NK-92 treated with Interleukin-12 subunit alpha and Interleukin-12 subunit beta, amount 100 ng/mL, for 24 hours (cell line): Measurements from ENCODE around the gene SEMA3E.
"Not testable (repeated sequence)": the region's sequence is repeated elsewhere in the genome, so short reads cannot be mapped to it uniquely, and the experiment has no call there.

ENCODE experiments used
- DNase-seq: peaks from one replicate; lab custom pipeline; 2025; lab: John Stamatoyannopoulos, UW

The SEMA3E gene

DNA sequence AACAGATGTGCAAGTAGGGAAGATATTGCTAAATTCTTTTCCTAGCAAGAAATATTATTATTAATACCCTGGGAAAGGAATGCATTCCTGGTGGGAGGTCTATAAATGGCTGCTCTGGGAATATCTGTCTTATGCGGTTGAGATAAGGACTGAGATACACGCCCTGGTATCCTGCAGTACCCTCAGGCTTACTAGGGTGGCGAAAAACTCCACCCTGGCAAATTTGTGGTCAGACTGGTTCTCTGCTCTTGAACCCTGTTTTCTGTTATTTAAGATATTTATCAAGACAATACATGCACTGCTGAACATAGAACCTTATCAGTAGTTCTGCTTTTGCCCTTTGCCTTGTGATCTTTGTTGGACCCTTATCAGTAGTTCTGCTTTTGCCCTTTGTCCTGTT, 96.4 kb downstream of the SEMA3E start:
- not testable (repeated sequence) for DNase-seq

DNA sequence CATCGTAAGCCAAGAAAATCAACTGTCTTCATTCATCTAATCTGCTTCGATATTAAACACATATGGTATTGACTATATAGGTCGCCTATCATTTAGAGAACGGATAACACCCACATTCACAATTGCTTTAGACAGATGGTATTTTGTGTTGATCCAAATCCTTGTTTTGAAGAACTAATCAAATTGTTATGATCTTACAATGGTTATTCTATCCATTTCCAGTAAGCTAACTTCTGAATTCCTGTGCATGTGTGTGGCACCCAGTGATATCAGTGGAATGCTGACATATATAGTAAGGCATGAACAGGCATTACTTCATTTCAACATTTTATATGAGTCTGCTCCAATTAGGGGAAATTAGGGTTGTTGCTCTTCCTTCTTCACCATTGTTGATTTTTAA, 98.8 kb downstream of the SEMA3E start:
- no peak for DNase-seq

DNA sequence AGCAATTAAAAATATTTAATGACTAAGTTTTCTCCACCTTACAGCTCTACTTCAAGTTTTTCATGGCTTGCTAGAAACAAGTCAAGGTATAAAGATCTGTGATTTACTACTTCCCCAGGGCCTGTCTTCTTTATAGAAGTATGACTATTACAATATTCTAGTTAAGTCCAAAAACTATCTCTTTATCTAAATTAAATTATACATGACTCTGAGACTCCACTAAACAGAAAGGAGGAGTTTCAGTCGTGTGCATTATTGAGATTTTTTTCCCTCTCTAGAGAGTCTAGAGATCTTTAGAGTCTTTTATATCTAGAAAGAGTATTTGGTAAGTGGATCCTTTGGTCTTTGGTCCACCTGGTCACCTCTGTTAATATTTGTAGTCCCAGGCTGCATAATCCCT, 100.7 kb downstream of the SEMA3E start:
- DNase-seq, result no peak

DNA sequence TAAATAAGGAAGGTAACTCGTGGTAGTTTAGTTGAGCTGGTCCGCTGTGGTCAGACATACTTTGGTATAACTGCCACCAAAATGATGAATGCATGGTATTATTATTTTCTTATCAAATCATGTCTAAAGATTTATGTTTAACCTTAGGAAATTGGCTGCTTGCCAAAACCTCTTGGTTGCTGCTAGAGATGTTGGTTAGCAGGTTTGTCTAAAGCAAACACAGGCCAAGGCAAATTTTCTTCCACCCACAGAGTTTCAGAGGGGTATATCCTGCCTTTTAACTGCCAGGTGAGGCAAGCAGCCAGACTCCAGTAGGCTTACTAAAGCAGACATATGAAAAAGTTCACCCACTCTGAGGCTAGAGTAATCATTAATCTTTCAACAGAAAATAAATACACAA, 101.4 kb downstream of the SEMA3E start:
- DNase-seq, result no peak

DNA sequence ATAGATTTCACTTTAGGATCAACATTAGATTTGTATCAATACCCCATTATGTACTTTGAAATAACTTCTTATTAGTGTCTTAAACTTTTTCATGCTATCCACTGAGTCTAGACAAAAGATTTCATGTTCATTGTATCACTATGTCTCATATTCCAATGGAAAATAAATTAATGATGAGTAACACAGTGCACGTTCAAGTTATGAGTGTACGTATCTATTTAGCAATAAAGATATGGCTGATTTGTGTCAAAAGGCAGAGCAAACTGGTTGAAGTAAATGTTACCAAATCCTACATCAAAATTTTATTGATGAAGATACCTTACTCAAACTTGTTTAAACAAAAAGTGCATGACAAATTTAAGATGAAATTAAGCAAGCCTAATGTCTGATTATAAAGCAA, 102.4 kb downstream of the SEMA3E start:
- no peak for DNase-seq

DNA sequence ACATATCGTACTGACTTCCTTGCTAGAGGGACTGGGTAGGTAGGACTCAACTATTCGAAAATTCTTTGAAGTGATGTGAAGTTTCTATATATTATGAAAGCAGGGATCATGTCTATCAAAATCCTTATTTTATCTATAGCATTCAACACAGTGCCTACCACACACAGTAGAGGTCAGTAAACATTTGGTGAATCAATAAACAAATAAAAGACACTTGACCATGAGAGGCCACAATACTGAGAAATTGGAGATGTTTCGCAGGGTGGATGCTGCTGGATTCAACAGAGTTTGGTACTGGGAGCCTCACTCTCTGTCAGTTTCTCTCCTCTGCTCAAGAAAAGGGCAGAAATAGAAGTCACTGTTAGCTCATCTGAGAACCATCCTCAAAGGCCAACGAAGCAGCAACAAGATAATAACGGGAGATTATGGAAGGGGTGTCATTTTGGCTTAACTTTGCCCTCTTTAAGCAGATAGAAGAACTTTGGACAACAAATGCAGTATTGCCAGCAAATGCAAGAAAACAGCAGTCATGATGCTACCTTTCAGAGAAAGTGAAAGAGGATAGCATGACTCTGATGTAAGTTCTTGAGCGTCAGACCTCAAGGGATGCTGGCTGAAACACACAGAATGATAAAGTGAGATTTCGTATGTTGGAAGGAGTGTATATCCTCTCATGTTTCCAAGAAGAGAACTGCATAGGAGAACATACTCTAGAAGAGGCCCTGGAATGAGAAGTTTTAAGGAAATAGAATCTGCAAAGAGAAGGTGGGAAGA, 107.6 kb downstream of the SEMA3E start:
- DNase-seq, result no peak

DNA sequence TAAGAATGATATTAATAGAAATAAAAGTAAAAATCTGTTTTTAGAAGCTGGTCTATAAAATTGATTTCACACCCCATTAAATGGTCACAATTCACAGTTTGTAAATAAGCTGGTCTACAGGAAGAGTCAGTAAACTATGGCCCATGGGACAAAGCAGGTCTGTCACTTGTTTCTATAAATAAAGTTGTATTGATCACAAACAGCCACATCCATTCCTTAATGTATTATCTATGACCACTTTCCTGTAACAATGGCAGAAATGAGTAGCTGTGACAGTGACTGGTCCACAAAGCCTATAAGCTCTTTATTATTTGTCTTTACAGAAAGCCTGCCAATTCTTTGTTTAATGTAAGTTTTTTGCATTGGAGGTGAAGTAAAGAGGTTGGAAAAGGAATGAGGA, 114.5 kb downstream of the SEMA3E start:
- DNase-seq, result no peak

DNA sequence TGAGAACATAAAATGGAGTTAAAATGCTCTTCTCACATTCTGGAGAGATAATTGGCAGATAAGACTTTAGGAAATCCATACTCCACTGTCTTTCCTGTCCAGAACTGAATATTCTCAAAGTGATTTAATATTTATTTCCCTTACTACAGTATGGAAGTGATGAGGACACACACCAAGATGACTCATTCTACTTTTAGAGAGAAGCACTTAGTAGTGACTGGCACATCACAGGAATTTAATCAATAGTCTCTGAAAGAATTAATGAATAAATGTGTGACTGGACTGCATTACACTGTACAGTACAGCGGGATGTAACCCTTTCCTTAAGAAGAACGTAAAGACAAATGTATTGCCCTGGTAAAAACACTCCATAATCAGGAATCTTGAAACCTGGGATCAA, 116.7 kb downstream of the SEMA3E start:
- no peak for DNase-seq

DNA sequence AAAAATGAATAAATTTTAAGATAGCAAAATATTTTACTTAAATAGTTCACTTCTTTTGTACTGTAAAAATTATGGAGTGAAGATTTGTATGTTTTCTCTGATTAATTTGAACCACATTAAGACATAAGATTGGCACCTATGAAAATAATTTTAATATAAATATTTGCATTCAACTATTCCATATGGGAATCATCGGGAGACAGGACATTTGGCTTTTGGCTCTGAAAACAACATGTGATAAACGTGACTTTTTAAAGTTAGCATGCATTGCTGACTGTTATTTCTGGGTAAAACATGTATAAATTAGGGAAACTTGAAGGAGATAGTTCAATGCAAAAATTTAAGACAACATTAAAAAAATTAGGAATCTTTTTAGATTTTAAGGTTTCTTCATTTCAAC, 117.2 kb downstream of the SEMA3E start:
- no peak for DNase-seq

DNA sequence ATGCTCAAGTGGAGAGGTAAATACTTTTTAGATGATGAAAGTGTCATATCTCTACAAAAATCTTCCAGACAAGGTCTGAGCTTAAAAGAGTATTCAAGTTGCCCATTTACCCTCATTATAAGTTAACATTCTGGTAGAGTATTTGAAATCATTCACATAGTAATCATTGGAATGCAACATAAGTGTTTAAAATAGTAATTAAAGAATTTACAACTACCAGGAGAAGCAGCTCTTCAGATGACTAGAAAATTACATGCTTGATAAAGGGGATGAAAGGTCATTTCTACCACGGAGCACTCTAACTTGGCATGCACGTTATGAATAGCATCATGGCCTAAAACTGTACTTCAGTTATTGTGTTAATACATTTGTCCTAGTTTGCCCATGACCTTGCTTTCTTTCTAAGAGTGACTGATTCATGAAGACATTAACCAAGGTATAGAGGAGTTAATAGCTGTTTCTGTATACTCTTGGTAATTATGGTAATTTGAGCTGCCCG, 120.0 kb downstream of the SEMA3E start:
- no peak for DNase-seq

DNA sequence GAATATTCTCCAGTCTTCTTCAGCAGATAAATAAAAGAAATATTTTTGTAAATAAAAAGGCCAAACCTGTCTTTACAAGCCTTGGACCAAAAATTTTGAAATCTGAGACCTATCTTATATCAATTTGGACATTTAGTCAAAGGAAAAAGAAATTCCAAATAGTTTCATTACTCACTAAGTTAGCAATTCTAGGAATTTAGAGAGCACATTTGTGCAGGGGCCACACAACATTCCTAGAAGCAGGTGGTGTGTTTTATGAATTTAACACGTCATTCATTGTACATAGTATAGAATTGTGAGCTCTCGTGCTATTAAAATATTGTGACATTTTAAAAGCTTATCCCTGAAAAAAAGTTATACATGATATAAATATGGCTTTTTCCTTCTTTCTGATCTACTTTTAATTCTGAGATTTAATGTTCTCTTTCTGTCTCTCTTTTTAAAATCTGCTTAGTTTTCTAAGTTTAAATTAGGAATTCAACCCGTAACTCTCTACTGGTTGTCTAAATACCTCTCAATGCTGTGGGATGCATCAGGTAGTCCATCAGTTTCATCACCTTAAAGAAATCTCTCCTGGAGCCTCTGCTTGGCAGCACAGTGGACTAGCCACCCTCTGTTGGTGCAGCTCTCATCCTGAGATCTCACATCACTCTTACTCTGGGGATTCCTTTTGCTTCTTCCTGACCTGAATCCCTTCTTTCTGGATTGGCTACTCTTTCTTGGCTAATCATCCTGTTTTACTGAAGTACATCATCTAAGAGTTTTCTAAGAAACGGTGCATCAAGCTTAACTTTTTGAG, 124.5 kb downstream of the SEMA3E start:
- DNase-seq, result no peak

DNA sequence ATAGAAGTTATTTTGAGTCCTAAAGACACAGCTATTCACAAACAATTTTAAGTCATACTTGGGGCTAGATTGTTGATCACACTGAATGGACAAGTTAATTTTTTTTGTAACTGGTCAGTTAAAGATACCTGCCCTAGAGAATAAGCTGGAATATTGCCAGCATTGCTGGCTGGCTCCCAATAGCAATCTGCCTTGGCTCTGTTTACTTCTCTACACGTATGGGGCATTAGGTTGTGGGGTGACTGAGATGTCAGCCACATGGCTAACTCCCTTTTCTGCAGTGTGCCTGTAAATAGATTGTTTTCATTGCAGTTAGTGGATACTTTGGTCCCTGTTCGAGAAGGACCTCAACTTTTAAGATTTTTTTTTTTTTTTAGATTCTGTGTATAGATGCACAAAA, 128.2 kb downstream of the SEMA3E start:
- no peak for DNase-seq

DNA sequence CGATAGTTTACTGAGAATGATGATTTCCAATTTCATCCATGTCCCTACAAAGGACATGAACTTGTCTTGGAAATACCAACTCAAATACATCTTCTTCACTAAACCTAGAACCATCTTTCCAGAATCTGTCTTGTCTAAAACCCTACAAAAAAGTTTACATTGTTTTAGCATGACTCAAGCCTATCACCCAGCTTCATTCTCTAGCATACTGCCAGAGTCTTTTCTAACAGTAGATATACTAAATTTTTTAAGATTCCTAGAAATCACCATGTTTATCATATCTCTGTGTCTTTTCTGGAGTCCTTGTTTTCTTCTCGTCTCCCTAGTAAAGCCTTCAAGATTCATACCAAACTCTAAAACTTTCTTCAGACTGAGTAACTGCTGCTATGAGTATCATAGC, 129.7 kb downstream of the SEMA3E start:
- DNase-seq, result no peak

DNA sequence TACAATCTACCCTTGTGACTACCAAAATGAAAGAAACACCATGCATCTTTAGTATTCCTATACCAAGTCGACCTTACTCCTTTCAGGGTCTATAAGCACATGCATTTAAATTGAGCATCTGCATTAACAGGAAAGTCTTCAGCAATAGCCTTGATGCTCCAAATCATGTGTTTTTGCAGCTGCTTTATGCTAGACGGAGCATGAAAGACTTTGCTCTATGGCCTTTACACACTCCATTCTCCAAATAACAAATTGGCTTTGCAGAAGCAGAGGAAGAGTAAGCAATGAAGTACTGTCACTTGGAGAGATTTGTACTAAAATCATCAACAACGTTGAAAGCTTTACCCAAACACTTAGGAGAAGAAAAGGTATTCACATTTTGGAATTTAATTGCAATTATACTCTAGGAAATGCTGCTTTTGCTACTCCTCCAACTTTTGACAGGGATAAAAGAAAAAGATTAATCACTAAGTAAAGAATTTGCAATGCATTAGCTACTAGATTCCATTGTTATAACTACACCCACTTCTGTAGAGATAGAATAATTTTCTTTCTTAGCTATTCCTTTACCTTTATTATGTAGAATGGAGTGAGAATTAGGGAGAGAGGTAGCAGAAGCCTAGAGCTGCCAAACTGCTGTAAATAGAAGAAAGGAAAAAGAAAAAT, 131.8 kb downstream of the SEMA3E start:
- DNase-seq, result no peak

DNA sequence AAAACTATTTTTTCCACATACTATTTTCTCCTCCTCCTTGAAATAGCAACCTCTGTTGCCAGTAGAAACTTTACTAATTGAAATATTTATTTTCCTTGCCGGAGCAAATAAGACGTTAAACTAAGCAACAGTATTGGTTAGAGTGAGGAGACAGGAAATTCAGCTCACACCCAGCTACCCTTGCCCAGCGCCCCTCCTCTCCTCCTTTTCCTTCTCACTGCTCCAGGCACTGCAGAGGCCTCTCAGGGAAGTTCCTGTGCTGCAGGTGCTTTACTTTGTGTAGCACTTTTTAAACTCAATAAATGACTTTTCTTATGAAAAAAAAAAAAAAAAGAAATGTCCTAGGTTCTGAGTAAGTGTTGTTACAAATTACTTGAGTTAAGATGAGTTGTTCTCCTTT, 134.0 kb downstream of the SEMA3E start:
- DNase-seq, result no peak

DNA sequence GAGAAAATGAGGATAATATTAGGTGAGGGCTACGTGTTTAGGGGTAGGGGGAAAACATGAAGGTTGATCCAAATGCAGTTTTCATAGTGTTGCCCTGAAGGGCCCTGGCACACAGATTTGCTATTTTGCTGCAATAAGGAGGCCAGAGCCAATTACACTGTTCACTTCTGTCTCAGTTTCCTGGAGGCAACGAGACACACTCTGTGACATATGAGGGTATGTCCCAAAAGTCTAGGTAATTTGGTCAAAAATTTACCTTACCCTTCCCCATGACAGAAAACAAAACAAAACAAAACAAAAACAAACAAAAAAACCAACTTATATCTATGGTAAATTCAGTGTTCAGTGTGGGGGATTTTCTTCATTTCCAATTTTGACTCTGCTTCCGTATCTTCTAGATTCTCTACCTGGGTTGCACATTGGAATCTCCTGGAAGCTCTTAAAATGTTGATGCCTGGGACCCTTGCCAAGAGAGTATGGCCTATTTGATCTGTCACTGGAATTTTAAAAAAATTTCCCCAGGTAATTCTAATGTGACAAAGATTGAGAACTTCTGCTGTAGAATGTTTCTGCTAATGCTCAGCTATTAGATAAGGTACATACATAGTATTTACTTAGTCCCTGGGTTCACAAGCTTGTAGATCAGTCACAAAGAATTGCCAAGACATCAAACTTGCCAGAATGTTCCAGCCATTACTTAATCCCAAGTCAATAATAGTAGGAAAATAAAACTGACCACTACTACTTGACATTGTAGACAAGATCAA, 139.5 kb downstream of the SEMA3E start:
- DNase-seq, result no peak

DNA sequence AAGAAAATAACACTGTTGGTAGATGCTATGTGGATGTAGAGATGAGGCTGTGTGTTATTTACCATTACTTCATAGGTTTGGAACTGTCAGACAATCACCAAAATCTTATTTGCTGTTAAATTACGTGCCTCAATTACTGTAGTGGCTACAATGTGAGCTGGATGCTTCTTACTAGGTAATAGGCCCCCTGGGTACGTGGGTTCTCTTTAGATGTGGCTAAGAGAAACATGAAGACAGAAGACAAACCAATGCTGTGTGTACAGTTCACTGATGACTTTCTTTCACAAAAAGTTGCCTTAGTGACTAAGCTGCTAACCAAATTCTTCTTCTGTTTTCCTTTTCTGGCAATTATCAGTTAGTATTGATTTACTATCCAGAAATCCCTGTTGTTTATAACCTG, 144.6 kb downstream of the SEMA3E start:
- DNase-seq, result no peak

DNA sequence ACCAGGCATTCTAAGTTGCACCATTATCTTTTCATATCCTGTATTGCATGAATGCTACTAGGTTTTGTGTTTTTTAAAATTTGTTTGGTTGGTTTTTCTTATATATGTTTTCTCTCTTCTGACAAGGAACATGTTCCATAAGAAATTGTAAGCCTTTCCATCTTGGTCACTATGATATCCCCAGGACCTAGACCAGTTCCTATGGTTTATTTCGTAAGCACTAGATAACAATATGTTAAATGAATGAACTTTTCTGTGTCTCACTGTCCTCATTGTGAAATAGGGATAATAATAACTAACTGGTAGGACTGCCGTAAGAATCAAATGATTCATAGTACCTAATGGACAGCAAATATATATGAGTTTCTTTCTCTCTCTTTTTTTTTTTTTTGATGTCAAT, 146.3 kb downstream of the SEMA3E start:
- DNase-seq, result no peak

DNA sequence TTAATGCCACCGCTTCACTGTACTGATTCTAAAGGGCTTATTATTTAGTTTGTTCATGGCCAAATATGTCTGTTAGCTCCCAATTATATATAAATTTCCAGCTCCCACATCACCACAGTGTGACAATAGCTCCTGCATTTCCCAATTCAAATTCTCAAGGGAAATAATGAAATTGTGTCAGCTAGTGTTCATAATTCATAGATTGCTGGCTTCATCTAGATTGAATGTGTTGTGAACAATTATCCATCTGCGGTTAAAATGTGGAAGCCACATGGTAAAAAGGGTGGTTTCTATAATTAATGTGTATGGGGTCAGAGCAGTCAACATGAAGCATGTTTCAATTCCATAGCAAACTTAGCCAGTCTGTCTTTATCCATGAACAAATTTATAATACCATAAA, 154.3 kb downstream of the SEMA3E start:
- DNase-seq, result no peak

DNA sequence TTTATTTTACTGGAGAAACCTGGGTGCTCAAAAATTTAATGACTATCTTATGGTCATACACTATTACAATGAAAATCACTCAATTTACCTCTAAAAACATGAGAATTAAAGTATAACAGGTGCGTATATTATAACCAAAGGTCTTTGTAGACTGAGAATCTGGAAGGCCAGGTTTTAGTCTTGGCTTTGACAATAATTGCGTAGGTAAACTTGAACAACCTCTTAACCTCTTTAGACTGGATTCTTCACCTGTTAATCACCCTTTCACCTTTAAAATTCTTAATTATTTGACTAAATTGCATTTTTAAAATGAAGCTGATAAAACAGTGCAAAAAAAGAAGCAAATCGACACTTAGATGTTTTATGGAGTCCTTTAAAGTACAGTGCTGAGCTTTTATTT, 156.1 kb downstream of the SEMA3E start:
- DNase-seq, result no peak

DNA sequence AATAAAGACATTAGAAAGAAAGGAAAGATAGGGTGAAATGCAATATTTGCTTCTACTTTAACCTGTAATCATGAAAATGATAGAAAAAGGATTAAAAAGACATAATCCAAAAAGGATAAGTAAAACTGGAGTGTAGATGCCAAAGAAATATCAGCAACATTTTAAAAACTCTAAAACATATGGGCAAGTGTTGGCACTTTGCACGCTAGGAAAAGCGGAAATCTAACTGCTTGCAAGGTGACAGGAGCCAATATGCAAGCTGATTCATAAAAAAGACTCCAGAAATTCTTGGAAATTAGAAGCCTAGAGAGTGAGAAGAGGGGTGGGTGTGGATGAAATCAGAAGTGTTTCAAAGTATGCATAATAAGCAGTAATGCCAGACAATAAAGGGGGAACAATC, 161.1 kb downstream of the SEMA3E start:
- no peak for DNase-seq

DNA sequence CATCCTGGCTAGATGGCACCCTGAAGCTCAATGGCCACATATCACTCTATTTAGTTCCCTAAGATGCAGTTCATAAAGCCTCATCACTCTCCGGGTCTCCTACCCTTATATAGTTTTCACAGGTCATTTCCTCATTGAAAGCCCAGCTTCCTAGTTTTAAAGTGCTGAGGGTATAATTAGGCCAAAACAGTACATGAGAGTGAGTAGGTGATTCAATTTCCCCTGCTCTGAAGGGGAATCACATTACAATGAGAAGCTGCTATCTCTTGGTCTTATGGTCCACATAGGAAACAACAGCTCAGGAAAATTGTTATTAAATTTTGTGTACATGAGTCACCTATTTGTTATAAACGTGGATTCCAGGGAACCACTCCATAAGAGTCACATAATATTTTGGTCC, 162.0 kb downstream of the SEMA3E start:
- no peak for DNase-seq
